ENCODE results near the gene C20orf202.

DNA sequence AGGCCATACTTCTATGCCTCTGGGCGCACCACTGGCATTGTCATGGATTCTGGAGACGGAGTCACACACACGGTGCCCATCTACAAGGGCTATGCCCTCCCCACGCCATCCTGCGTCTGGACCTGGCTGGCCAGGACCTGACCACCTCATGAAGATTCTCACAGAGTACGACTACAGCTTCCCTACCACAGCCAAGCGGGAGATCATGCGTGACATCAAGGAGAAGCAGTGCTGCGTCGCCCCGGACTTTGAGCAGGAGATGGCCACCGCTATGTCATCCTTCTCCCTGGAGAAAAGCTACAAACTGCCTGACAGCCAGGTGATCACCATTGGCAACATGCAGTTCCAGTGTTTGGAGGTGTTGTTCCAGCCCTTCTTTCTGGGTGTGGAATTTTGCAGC lies 42.3 kb upstream of the C20orf202 start:
- TF ChIP-seq, protein P1, sequence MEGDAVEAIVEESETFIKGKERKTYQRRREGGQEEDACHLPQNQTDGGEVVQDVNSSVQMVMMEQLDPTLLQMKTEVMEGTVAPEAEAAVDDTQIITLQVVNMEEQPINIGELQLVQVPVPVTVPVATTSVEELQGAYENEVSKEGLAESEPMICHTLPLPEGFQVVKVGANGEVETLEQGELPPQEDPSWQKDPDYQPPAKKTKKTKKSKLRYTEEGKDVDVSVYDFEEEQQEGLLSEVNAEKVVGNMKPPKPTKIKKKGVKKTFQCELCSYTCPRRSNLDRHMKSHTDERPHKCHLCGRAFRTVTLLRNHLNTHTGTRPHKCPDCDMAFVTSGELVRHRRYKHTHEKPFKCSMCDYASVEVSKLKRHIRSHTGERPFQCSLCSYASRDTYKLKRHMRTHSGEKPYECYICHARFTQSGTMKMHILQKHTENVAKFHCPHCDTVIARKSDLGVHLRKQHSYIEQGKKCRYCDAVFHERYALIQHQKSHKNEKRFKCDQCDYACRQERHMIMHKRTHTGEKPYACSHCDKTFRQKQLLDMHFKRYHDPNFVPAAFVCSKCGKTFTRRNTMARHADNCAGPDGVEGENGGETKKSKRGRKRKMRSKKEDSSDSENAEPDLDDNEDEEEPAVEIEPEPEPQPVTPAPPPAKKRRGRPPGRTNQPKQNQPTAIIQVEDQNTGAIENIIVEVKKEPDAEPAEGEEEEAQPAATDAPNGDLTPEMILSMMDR (IDR thresholded peaks at IDR 0.05; ENCODE audit: insufficient read depth, low read depth, low read length), result no peak
- TF ChIP-seq EZH2 (IDR thresholded peaks at IDR 0.05; ENCODE audit: insufficient read depth, low read length), result no peak

Measured in astrocyte (in vitro differentiated cells and primary cell).